ENCODE data around the gene CEP162.

DNA sequence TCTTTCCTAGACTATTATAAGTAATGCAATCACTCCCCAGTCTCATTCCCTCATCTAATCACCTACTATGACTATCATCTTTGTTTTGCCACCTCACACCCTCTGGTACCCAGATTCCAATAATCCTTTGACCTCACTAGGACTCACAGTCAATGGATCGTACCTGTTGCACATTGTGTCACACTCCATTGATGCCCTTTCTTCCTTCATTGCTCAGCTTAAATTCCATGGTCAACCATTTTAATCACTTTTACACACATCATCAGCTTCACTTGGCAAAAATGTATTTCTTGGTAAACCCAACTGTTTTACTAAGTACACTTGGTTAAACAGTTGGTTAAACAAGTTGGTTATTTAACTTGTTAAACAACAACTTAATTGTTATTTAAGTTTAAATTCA is 44.0 kb downstream of the CEP162 start:
- TF ChIP-seq, protein P1, sequence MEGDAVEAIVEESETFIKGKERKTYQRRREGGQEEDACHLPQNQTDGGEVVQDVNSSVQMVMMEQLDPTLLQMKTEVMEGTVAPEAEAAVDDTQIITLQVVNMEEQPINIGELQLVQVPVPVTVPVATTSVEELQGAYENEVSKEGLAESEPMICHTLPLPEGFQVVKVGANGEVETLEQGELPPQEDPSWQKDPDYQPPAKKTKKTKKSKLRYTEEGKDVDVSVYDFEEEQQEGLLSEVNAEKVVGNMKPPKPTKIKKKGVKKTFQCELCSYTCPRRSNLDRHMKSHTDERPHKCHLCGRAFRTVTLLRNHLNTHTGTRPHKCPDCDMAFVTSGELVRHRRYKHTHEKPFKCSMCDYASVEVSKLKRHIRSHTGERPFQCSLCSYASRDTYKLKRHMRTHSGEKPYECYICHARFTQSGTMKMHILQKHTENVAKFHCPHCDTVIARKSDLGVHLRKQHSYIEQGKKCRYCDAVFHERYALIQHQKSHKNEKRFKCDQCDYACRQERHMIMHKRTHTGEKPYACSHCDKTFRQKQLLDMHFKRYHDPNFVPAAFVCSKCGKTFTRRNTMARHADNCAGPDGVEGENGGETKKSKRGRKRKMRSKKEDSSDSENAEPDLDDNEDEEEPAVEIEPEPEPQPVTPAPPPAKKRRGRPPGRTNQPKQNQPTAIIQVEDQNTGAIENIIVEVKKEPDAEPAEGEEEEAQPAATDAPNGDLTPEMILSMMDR (IDR thresholded peaks at IDR 0.05; ENCODE audit: low read depth, low read length, poor library complexity, severe bottlenecking), result no peak
- TF ChIP-seq EZH2phosphoT487 (IDR thresholded peaks at IDR 0.05; ENCODE audit: borderline replicate concordance, low read length), result no peak
